Ishikawa (cell line): ENCODE measurements around the gene KRT84.

Experiments used
- CEBPB ChIP-seq: IDR thresholded peaks from 2 replicates; pipeline ENCODE4 v1.6.1; 2012
- CREB1 ChIP-seq: IDR thresholded peaks from 2 replicates; pipeline ENCODE4 v1.6.1; 2012; ENCODE audit warnings: low read depth
- EGR1 ChIP-seq: IDR thresholded peaks from 2 replicates; pipeline ENCODE4 v1.6.1; 2012
- EP300 ChIP-seq: IDR thresholded peaks from 2 replicates; pipeline ENCODE4 v1.6.1; 2012; ENCODE audit warnings: borderline replicate concordance
- FOXM1 ChIP-seq: IDR thresholded peaks from 2 replicates; pipeline ENCODE4 v1.6.1; 2012; ENCODE audit warnings: low read depth, borderline replicate concordance
- NFIC ChIP-seq: IDR thresholded peaks from 2 replicates; pipeline ENCODE4 v1.6.1; 2012
- RAD21 ChIP-seq: IDR thresholded peaks from 2 replicates; pipeline ENCODE4 v1.6.1; 2012; ENCODE audit warnings: low read depth
- TAF1 ChIP-seq: IDR thresholded peaks from 2 replicates; pipeline ENCODE4 v1.6.1; 2012; ENCODE audit warnings: low read depth, mild to moderate bottlenecking
- TCF12 ChIP-seq: IDR thresholded peaks from 2 replicates; pipeline ENCODE4 v1.6.1; 2012; ENCODE audit warnings: low read depth
- TEAD4 ChIP-seq: IDR thresholded peaks from 2 replicates; pipeline ENCODE4 v1.6.1; 2012
- YY1 ChIP-seq: IDR thresholded peaks from 2 replicates; pipeline ENCODE4 v1.6.1; 2012; ENCODE audit warnings: low read depth
- ZBTB7A ChIP-seq: IDR thresholded peaks from 2 replicates; pipeline ENCODE4 v1.6.1; 2012; ENCODE audit warnings: low read depth
- TF ChIP-seq, protein P1 (sequence below): IDR thresholded peaks from 2 replicates; pipeline ENCODE4 v1.6.1; 2012
- TF ChIP-seq, protein P2 (sequence below): IDR thresholded peaks from 2 replicates; pipeline ENCODE4 v1.6.1; 2012; ENCODE audit warnings: low read depth, mild to moderate bottlenecking
- TF ChIP-seq, protein P3 (sequence below): IDR thresholded peaks from 2 replicates; pipeline ENCODE4 v1.6.1; 2012

Gene KRT84

DNA sequence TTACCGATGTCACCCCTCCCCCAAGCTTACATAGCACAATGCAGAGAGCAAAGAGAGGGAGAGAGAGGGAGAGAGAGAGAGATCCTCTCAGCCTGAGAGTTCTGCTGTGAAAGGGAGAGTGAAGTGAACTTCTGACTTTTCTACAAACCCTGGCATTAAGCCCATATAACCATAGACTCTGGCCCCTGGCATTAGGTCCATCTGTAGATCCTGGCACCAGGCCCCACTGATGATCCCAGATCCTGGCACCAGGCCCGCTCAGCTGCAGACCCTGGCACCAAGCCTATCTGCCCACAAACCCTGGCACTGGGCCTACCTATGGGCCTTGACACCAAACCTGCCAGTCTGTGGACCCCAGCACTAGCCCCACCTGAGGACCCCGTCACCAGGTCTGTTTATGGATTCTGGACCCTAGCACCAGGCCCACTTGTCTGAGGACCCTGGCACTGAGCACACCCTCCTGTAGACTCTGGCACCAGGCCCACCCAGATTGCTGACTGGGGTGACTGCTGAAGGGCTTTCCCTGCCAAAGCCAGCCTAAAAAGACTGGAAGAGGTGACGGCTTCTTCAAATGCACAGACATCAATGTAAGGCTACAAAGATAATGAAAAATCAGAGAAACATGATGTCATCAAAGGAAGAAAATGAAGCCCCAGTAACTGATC, 49.7 kb downstream of the KRT84 start:
- TF ChIP-seq NFIC (peak; percentile 78), RAD21 (no peak)

- TF ChIP-seq, protein P1, sequence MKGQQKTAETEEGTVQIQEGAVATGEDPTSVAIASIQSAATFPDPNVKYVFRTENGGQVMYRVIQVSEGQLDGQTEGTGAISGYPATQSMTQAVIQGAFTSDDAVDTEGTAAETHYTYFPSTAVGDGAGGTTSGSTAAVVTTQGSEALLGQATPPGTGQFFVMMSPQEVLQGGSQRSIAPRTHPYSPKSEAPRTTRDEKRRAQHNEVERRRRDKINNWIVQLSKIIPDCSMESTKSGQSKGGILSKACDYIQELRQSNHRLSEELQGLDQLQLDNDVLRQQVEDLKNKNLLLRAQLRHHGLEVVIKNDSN = no peak
- TF ChIP-seq RAD21 (no peak), EP300 (no peak), TEAD4 (no peak), ZBTB7A (no peak), TCF12 (no peak), FOXM1 (no peak), EGR1 (no peak), CEBPB (no peak), TAF1 (no peak), CREB1 (no peak), YY1 (no peak), NFIC (no peak)
- TF ChIP-seq, protein P2, sequence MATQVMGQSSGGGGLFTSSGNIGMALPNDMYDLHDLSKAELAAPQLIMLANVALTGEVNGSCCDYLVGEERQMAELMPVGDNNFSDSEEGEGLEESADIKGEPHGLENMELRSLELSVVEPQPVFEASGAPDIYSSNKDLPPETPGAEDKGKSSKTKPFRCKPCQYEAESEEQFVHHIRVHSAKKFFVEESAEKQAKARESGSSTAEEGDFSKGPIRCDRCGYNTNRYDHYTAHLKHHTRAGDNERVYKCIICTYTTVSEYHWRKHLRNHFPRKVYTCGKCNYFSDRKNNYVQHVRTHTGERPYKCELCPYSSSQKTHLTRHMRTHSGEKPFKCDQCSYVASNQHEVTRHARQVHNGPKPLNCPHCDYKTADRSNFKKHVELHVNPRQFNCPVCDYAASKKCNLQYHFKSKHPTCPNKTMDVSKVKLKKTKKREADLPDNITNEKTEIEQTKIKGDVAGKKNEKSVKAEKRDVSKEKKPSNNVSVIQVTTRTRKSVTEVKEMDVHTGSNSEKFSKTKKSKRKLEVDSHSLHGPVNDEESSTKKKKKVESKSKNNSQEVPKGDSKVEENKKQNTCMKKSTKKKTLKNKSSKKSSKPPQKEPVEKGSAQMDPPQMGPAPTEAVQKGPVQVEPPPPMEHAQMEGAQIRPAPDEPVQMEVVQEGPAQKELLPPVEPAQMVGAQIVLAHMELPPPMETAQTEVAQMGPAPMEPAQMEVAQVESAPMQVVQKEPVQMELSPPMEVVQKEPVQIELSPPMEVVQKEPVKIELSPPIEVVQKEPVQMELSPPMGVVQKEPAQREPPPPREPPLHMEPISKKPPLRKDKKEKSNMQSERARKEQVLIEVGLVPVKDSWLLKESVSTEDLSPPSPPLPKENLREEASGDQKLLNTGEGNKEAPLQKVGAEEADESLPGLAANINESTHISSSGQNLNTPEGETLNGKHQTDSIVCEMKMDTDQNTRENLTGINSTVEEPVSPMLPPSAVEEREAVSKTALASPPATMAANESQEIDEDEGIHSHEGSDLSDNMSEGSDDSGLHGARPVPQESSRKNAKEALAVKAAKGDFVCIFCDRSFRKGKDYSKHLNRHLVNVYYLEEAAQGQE = no peak
- TF ChIP-seq, protein P3, sequence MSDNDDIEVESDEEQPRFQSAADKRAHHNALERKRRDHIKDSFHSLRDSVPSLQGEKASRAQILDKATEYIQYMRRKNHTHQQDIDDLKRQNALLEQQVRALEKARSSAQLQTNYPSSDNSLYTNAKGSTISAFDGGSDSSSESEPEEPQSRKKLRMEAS = no peak
Measured at GRCh38 chr12:52334185-52334584, 51.3 kb downstream of the KRT84 start.

GRCh38 chr12:52333321-52333720, 52.1 kb downstream of the KRT84 start:
- TF ChIP-seq TAF1 = no peak
- TF ChIP-seq CREB1 = no peak
- no peak for TF ChIP-seq ZBTB7A
- TF ChIP-seq EGR1 = no peak
- TF ChIP-seq, protein P3 = no peak
- TF ChIP-seq, protein P2 = no peak
- no peak for TF ChIP-seq EP300

GRCh38 chr12:52332381-52332780, 53.1 kb downstream of the KRT84 start:
- TF ChIP-seq CEBPB (no peak), TAF1 (no peak), RAD21 (no peak), EP300 (no peak), CREB1 (no peak), NFIC (no peak), FOXM1 (no peak), TEAD4 (no peak), ZBTB7A (no peak)
- TF ChIP-seq, protein P1 = no peak
- TF ChIP-seq, protein P2 = no peak

- TF ChIP-seq NFIC (peak; percentile 85), TCF12 (peak; percentile 61; the same call in 1 of the 2 replicates), EGR1 (peak; percentile 69), TEAD4 (peak; percentile 54), EP300 (peak; percentile 57), FOXM1 (no peak)
- TF ChIP-seq, protein P3 = no peak
- TF ChIP-seq, protein P2 = no peak
Measured at GRCh38 chr12:52331833-52332232, 53.6 kb downstream of the KRT84 start.
